WTC11 (cell line): ENCODE results near the gene ADRA1B. TPM values are rescaled to one million over a fixed set of nuclear protein-coding genes. Genes with fewer than 3 reads are reported as not detected.

Experiments used
- ATAC-seq: fragments of 200-7000 bp; cut with Tn5 transposase; 2 replicates; pipeline ENCODE4 v1.10.0; 2021; ENCODE audit warnings: mild to moderate bottlenecking, moderate library complexity
- CTCF ChIA-PET: fragments of 300-600 bp; sonication (Branson Sonifier 250); formaldehyde crosslinking; loops from one replicate; lab custom pipeline; 2021; ENCODE audit warnings: antibody characterized with exemption; lab: Charles Lee
- POLR2A ChIA-PET: fragments of 350-600 bp; sonication (Branson Sonifier 250); formaldehyde crosslinking; loops from one replicate; lab custom pipeline; 2021; ENCODE audit warnings: antibody characterized with exemption; lab: Charles Lee
- DNase-seq: peaks from one replicate; pipeline ENCODE4 v3.0.0; 2021; ENCODE audit warnings: low spot score
- H3K27ac Mint-ChIP-seq: 2 replicates; pipeline ENCODE4 v1.8.0; 2021; ENCODE audit warnings: mixed read lengths
- H3K27me3 Mint-ChIP-seq: 2 replicates; pipeline ENCODE4 v1.8.0; 2021; ENCODE audit warnings: low read depth, mild to moderate bottlenecking, moderate library complexity, mixed read lengths
- H3K36me3 Mint-ChIP-seq: 2 replicates; pipeline ENCODE4 v1.8.0; 2021; ENCODE audit warnings: mixed read lengths
- H3K4me1 Mint-ChIP-seq: 2 replicates; pipeline ENCODE4 v1.8.0; 2022; ENCODE audit warnings: mixed read lengths
- H3K4me3 Mint-ChIP-seq: 2 replicates; pipeline ENCODE4 v1.8.0; 2021; ENCODE audit warnings: mild to moderate bottlenecking, moderate library complexity, mixed read lengths
- H3K9me3 Mint-ChIP-seq: 2 replicates; pipeline ENCODE4 v1.8.0; 2021; ENCODE audit warnings: mixed read lengths
- ARID4B ChIP-seq: sonication (generic); formaldehyde crosslinking; IDR thresholded peaks from 2 replicates; pipeline ENCODE4 v1.8.0; 2023; ENCODE audit warnings: missing genetic modification reagents, mild to moderate bottlenecking, borderline replicate concordance
- ATF2 ChIP-seq: sonication (generic); formaldehyde crosslinking; IDR thresholded peaks from 2 replicates; pipeline ENCODE4 v1.8.1; 2022; ENCODE audit warnings: low read depth, missing genetic modification reagents, borderline replicate concordance
- CDX4 ChIP-seq: fragments of 250-450 bp; sonication (Bioruptor Pico); IDR thresholded peaks from 2 replicates; pipeline ENCODE4 v1.9.0; 2021; ENCODE audit warnings: moderate library complexity, mild to moderate bottlenecking, inconsistent platforms, borderline replicate concordance
- CREB1 ChIP-seq: sonication (generic); formaldehyde crosslinking; IDR thresholded peaks from 2 replicates; pipeline ENCODE4 v1.8.0; 2023; ENCODE audit warnings: mild to moderate bottlenecking, missing genetic modification reagents
- ERG ChIP-seq: fragments of 250-450 bp; sonication (Bioruptor Pico); IDR thresholded peaks from 2 replicates; pipeline ENCODE4 v1.8.0; 2021; ENCODE audit warnings: mild to moderate bottlenecking
- ETV6 ChIP-seq: sonication (generic); formaldehyde crosslinking; IDR thresholded peaks from 2 replicates; pipeline ENCODE4 v1.8.1; 2022; ENCODE audit warnings: mild to moderate bottlenecking, missing genetic modification reagents
- HMGA2 ChIP-seq: fragments of 250-450 bp; sonication (Bioruptor Pico); IDR thresholded peaks from 2 replicates; pipeline ENCODE4 v1.4.0; 2021; ENCODE audit warnings: mild to moderate bottlenecking, moderate library complexity
- JUN ChIP-seq: sonication (generic); formaldehyde crosslinking; IDR thresholded peaks from 2 replicates; pipeline ENCODE4 v1.8.0; 2023; ENCODE audit warnings: mild to moderate bottlenecking, missing genetic modification reagents
- MXD4 ChIP-seq: fragments of 250-450 bp; sonication (Bioruptor Pico); IDR thresholded peaks from 2 replicates; pipeline ENCODE4 v1.8.0; 2021; ENCODE audit warnings: mild to moderate bottlenecking, moderate library complexity, borderline replicate concordance
- NFE2L1 ChIP-seq: sonication (generic); formaldehyde crosslinking; IDR thresholded peaks from 2 replicates; pipeline ENCODE4 v1.8.1; 2023; ENCODE audit warnings: missing genetic modification reagents
- OVOL2 ChIP-seq: fragments of 250-450 bp; sonication (Bioruptor Pico); IDR thresholded peaks from 2 replicates; pipeline ENCODE4 v1.9.0; 2021; ENCODE audit warnings: mild to moderate bottlenecking, borderline replicate concordance
- RELA ChIP-seq: sonication (generic); formaldehyde crosslinking; IDR thresholded peaks from 2 replicates; pipeline ENCODE4 v1.8.1; 2022; ENCODE audit warnings: missing genetic modification reagents, mild to moderate bottlenecking, borderline replicate concordance
- SMAD4 ChIP-seq: sonication (generic); formaldehyde crosslinking; IDR thresholded peaks from 2 replicates; pipeline ENCODE4 v1.8.0; 2022; ENCODE audit warnings: mild to moderate bottlenecking, missing genetic modification reagents
- TEAD1 ChIP-seq: sonication (generic); formaldehyde crosslinking; IDR thresholded peaks from 2 replicates; pipeline ENCODE4 v1.8.0; 2022; ENCODE audit warnings: mild to moderate bottlenecking, missing genetic modification reagents
- USF1 ChIP-seq: sonication (generic); formaldehyde crosslinking; IDR thresholded peaks from 2 replicates; pipeline ENCODE4 v1.8.0; 2022; ENCODE audit warnings: mild to moderate bottlenecking, missing genetic modification reagents
- USF2 ChIP-seq: sonication (generic); formaldehyde crosslinking; IDR thresholded peaks from 2 replicates; pipeline ENCODE4 v1.8.1; 2023; ENCODE audit warnings: mild to moderate bottlenecking, missing genetic modification reagents, moderate library complexity
- ZNF121 ChIP-seq: sonication (generic); formaldehyde crosslinking; IDR thresholded peaks from 2 replicates; pipeline ENCODE4 v1.8.0; 2023; ENCODE audit warnings: missing genetic modification reagents
- ZNF219 ChIP-seq: sonication (generic); formaldehyde crosslinking; IDR thresholded peaks from 2 replicates; pipeline ENCODE4 v1.8.0; 2023; ENCODE audit warnings: missing genetic modification reagents, mild to moderate bottlenecking, borderline replicate concordance
- ZNF232 ChIP-seq: sonication (generic); formaldehyde crosslinking; IDR thresholded peaks from 2 replicates; pipeline ENCODE4 v1.8.0; 2022; ENCODE audit warnings: mild to moderate bottlenecking, missing genetic modification reagents
- total RNA-seq: library from RNA; stranded (reverse); gene quantifications from 3 replicates; pipeline ENCODE4 v1.2.3, GENCODE V29; 2021
- TF ChIP-seq, protein P1 (sequence below): sonication (generic); formaldehyde crosslinking; IDR thresholded peaks from 2 replicates; pipeline ENCODE4 v1.8.0; 2023; ENCODE audit warnings: missing genetic modification reagents
- TF ChIP-seq, protein P2 (sequence below): sonication (generic); formaldehyde crosslinking; IDR thresholded peaks from 2 replicates; pipeline ENCODE4 v1.8.1; 2023; ENCODE audit warnings: mild to moderate bottlenecking, missing genetic modification reagents

Gene ADRA1B
- total RNA-seq, 1 experiment from 2014 or later: 0.11 TPM

- TF ChIP-seq USF2 (CRISPR knock-in tag) (no peak), ZNF121 (CRISPR knock-in tag) (no peak)
- TF ChIP-seq, all 79 proteins: peak for 0
Observed at GRCh38 chr5:159975462-159976019, 59.3 kb downstream of the ADRA1B start (continued).

DNA sequence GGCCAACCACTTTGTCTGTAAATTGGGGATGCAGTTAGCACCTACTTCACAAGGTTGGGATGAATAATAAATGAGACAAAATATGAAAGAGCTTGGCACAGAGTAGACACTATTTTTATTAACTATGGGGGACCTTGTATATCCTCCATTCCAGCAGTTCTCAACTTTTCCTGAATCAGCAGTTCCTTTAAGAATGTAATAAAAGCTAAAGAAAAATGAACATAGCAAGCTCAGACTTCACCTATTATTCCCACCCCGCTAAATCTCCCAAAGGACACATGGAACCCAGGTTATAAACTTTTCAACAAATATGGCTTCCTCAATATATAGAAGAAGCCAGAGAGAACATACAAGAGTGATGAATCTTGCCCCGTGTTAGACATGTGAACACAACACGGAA lies 60.6 kb downstream of the ADRA1B start:
- no peak for ATAC-seq
- Mint-ChIP-seq H3K4me3 (no peak overlapping the region), H3K27ac (no peak overlapping the region), H3K4me1 (peaks cover 7% of the 10 kb centered on the region), H3K36me3 (no peaks in the 10 kb centered on the region), H3K27me3 (peaks cover 52% of the 10 kb centered on the region), H3K9me3 (no peaks in the 10 kb centered on the region)
- CTCF ChIA-PET: interaction anchor here (0.9 to 3.5 kb wide), 2 partner anchors 10 to 12 kb away, joined by 3 to 12 read pairs; no protein-coding TSS in a partner anchor
- no peak for DNase-seq
- POLR2A ChIA-PET: no interaction called here
- no peak for TF ChIP-seq OVOL2
- TF ChIP-seq, protein P1, sequence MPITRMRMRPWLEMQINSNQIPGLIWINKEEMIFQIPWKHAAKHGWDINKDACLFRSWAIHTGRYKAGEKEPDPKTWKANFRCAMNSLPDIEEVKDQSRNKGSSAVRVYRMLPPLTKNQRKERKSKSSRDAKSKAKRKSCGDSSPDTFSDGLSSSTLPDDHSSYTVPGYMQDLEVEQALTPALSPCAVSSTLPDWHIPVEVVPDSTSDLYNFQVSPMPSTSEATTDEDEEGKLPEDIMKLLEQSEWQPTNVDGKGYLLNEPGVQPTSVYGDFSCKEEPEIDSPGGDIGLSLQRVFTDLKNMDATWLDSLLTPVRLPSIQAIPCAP (CRISPR knock-in tag): no peak
- no peak for TF ChIP-seq USF1 (CRISPR knock-in tag)
- no peak for TF ChIP-seq CREB1 (CRISPR knock-in tag)
- no peak for TF ChIP-seq CDX4 (CRISPR knock-in tag)
- no peak for TF ChIP-seq HMGA2

- DNase-seq (no peak), ATAC-seq (no peak)
- ChIA-PET POLR2A (no interaction called here), CTCF (interaction anchor here (3.5 kb wide), 1 partner anchor 9 kb away, joined by 12 read pairs; no protein-coding TSS in a partner anchor)
- no peaks in the 10 kb centered on the region for H3K36me3 Mint-ChIP-seq
- H3K9me3 Mint-ChIP-seq: no peaks in the 10 kb centered on the region
- no peak overlapping the region for H3K4me3 Mint-ChIP-seq
- no peak overlapping the region for H3K27ac Mint-ChIP-seq
- TF ChIP-seq ATF2 (CRISPR knock-in tag): no peak
- TF ChIP-seq ZNF219: no peak
- TF ChIP-seq ETV6 (CRISPR knock-in tag): no peak
- TF ChIP-seq, protein P2, sequence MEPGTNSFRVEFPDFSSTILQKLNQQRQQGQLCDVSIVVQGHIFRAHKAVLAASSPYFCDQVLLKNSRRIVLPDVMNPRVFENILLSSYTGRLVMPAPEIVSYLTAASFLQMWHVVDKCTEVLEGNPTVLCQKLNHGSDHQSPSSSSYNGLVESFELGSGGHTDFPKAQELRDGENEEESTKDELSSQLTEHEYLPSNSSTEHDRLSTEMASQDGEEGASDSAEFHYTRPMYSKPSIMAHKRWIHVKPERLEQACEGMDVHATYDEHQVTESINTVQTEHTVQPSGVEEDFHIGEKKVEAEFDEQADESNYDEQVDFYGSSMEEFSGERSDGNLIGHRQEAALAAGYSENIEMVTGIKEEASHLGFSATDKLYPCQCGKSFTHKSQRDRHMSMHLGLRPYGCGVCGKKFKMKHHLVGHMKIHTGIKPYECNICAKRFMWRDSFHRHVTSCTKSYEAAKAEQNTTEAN (CRISPR knock-in tag): no peak
- TF ChIP-seq JUN (CRISPR knock-in tag): no peak
- TF ChIP-seq SMAD4 (CRISPR knock-in tag): no peak
- no peak for TF ChIP-seq ERG (CRISPR knock-in tag)
- TF ChIP-seq ZNF232 (CRISPR knock-in tag): no peak
- no peak for TF ChIP-seq TEAD1
- TF ChIP-seq ARID4B (CRISPR knock-in tag): no peak
- no peak for TF ChIP-seq MXD4 (CRISPR knock-in tag)
- TF ChIP-seq RELA (CRISPR knock-in tag): no peak
- TF ChIP-seq NFE2L1 (CRISPR knock-in tag): no peak
- peaks cover 49% of the 10 kb centered on the region for H3K27me3 Mint-ChIP-seq
- no peaks in the 10 kb centered on the region for H3K4me1 Mint-ChIP-seq
Observed at GRCh38 chr5:159978358-159978757, 62.1 kb downstream of the ADRA1B start.
